ENCODE results near the gene MAB21L4.

The MAB21L4 gene

DNA sequence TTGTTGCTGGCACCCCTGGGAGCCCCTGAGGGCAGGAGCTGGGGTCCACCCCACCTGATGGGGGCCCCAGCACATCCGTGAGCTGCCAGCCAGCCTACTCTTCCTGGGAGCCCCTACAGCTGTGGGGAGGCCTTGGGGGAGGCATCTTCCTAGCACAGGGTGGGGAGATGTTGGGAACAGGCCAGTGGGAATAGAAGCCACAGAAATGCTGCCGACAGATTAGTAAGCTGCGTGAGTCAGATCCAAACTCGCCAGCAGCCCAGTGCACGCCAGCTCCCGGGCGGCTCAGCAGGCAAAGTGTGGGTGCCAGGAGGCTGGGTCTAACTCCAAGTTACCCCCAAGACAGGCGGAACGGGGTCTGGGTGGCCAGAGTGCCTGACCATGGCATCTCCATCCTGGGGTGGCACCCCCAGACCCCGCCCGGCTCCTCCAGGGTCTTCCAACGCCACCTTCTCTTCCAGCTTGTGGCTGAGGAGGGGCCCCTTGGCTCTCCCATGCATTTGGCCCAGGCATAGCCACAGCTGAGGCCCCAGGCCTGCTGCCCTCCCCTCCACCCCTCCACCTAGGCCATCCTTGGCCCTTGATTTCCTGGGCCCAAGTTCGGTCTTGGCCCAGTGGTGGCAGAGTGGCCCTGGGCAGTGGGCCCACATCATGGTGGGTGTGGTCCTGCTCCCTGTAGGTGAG lies 25.5 kb upstream of the MAB21L4 start:
- Histone ChIP-seq H3K9me3 (no peaks in the 10 kb centered on the region), H3K4me3 (ENCODE audit: low read depth, low read length) (no peak overlapping the region), H3K27me3 (no peaks in the 10 kb centered on the region), H3K4me1 (peaks cover 7% of the 10 kb centered on the region), H3K36me3 (no peaks in the 10 kb centered on the region)
- TF ChIP-seq, protein P1, sequence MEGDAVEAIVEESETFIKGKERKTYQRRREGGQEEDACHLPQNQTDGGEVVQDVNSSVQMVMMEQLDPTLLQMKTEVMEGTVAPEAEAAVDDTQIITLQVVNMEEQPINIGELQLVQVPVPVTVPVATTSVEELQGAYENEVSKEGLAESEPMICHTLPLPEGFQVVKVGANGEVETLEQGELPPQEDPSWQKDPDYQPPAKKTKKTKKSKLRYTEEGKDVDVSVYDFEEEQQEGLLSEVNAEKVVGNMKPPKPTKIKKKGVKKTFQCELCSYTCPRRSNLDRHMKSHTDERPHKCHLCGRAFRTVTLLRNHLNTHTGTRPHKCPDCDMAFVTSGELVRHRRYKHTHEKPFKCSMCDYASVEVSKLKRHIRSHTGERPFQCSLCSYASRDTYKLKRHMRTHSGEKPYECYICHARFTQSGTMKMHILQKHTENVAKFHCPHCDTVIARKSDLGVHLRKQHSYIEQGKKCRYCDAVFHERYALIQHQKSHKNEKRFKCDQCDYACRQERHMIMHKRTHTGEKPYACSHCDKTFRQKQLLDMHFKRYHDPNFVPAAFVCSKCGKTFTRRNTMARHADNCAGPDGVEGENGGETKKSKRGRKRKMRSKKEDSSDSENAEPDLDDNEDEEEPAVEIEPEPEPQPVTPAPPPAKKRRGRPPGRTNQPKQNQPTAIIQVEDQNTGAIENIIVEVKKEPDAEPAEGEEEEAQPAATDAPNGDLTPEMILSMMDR (IDR thresholded peaks at IDR 0.05; ENCODE audit: low read depth, low read length): no peak
- DNase-seq: peak; percentile 8

DNA sequence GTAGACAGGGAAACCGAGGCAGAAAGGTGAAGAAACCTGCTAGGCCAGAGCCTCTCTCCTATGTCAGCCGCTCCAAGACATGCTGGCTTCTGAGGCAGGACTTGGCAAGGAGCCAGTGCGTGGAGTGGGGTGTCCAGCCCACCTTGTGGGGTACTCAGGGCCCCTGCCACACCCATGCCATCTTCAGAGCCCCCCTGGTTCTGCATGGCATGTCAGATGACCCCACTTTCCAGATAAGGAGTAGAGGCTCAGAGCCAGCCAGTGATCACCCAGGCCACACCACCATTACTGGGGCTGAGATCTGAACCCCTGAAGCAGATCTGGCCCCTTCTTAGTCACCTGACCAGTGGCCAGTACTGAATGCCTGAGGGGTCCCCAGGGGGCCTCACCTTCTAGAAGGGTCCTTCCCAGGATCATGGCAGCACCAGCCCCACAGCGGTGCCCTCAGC lies 24.9 kb upstream of the MAB21L4 start:
- Histone ChIP-seq H3K36me3 (no peaks in the 10 kb centered on the region), H3K9me3 (no peaks in the 10 kb centered on the region), H3K4me1 (peaks cover 7% of the 10 kb centered on the region), H3K4me3 (ENCODE audit: low read depth, low read length) (no peak overlapping the region), H3K27me3 (no peaks in the 10 kb centered on the region)
- peak; percentile 8 for DNase-seq
- TF ChIP-seq, protein P1 (IDR thresholded peaks at IDR 0.05; ENCODE audit: low read depth, low read length): no peak

DNA sequence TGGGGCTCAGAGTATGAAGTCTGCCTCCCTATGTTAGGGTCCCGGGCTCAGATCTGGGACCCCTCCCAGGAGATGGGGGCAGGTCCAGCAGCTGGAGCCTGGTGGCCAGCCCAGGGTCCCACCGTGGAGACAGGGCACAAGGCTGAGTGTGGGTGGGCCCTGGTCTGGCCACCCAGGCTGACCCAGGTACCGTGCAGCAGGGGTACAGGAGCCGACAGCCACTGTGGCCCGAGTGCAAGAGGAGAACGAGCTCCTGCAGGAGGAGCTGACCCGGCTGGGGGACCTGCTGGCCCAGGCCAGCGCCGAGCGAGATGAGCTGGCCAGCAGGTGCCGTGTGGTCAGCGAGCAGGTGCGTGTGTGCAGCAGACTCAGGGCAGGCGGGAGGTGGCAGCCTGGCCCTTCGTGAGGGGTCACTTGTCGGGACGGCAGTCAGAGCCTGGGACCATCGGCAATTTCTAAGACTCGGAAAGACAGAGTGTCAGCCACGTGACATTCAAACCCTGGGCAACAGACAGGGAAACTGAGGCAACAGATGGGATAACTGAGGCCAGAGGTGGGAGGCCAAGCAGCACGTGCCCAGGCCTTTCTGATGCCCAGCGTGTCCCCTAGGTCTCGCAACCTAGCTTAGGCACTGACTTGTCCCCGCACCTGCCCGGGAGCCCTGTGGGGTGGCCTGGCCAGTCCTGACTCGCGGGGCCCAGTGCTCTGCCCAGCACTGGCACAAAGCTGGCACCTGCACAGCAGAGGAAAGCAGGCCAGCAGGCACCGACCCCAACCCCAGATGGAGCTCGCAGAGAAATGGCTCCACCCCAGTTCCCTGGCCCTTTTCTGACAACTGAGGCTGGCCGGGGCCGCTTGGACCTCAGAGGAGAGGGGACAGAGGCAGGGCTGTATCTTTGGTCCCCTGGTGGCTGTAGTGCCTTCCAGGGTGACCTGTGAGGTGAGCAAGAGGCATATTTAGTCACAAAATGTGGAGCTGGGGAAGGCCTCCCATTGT lies 24.1 kb upstream of the MAB21L4 start:
- no peaks in the 10 kb centered on the region for H3K27me3 ChIP-seq
- TF ChIP-seq, protein P1 (IDR thresholded peaks at IDR 0.05; ENCODE audit: low read depth, low read length): no peak
- no peaks in the 10 kb centered on the region for H3K36me3 ChIP-seq
- peak; percentile 6 for DNase-seq
- no peak overlapping the region for H3K4me3 ChIP-seq (ENCODE audit: low read depth, low read length)
- peaks cover 7% of the 10 kb centered on the region for H3K4me1 ChIP-seq
- H3K9me3 ChIP-seq: no peaks in the 10 kb centered on the region

DNA sequence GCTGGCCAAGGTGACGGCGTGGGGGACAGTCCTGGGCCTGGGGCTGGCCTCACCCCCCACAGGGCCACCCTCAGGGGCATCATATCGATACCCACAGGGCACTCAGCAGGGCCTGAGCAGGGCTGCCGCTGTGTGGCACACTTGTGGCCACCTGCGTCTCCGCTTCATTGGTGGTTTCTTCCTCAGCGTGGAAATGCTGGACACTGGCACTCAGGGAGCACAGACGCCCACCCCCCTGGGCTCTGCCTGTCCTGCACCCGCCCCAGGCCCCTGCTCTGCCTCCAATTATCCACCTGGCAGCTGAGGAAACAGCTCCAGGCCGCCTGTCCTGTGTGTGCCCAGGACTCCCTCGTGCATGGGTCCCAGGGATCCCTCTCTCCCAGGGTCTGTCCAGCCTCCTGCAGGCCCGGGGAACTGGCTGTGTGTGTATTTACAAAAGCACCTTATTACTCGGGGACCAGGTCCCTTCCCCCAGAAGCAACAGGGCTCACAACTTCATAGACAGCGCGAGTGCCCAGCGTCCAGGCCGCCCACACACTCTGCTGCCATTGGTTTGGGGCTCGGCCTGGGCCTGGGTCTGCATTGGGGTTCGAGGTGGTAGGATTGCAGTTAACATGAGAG lies 23.3 kb upstream of the MAB21L4 start:
- no peaks in the 10 kb centered on the region for H3K36me3 ChIP-seq
- H3K4me1 ChIP-seq: peaks cover 7% of the 10 kb centered on the region
- TF ChIP-seq, protein P1 (IDR thresholded peaks at IDR 0.05; ENCODE audit: low read depth, low read length): no peak
- H3K9me3 ChIP-seq: no peaks in the 10 kb centered on the region
- no peaks in the 10 kb centered on the region for H3K27me3 ChIP-seq
- H3K4me3 ChIP-seq (ENCODE audit: low read depth, low read length): no peak overlapping the region
- peak; percentile 11 for DNase-seq

DNA sequence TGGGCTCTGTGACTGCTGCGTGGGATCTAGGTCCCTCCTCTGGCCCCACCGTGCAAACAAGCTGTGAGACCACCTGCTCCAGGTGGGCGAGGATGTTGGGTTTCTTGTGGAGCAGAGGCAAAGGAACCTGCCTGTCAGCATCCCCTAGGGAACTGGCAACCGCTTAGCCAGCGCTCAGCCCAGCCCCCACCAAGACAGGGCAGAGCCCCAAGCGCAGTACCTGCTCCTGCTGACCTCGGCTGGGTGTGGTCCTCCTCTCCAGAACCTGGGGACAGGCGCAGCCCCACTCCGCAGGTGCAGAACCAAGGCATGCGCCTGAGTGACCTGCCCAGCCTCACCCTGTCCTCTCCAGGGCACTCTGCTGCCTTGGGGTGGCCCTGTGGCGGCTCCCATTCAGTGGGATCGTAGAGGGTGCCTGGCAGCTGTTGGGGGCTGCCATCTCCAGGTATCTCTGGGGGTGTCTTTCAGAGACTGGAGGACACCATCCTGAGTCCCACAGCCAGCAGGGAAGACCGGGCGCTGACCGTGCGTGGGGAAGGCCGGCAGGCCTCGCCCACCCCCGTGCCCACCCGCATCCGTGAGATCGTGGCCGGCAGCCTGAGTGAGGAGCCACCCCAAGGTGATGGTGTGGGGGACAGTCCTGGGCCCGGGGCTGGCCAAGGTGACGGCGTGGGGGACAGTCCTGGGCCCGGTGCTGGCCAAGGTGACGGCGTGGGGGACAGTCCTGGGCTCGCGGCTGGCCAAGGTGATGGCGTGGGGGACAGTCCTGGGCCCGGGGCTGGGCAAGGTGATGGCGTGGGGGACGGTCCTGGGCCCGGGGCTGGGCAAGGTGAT lies 22.5 kb upstream of the MAB21L4 start:
- Histone ChIP-seq H3K27me3 (no peaks in the 10 kb centered on the region), H3K9me3 (no peaks in the 10 kb centered on the region), H3K36me3 (no peaks in the 10 kb centered on the region), H3K4me1 (peaks cover 7% of the 10 kb centered on the region), H3K4me3 (ENCODE audit: low read depth, low read length) (no peak overlapping the region)
- TF ChIP-seq, protein P1 (IDR thresholded peaks at IDR 0.05; ENCODE audit: low read depth, low read length): no peak
- peak; percentile 5 for DNase-seq

Measured in BE2C (cell line).